Measurements from ENCODE around the gene FAM50B.

Gene FAM50B

DNA sequence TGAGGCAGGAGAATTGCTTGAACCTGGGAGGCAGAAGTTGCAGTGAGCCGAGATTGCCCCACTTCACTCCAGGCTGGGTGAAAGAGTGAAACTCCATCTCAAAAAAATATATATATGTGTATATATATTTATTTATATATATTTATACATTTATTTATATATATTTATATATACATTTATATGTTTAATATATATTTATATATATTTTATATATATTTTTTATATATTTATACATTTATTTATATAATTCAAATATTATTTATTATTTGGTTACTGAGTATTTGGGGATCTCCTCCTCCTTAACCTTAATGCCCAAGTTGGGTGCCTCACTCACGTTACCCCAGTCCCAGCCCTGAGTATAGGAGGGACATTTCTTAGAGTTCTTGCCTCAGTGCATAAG is 2.7 kb downstream of the FAM50B start:
- TF ChIP-seq, protein P1, sequence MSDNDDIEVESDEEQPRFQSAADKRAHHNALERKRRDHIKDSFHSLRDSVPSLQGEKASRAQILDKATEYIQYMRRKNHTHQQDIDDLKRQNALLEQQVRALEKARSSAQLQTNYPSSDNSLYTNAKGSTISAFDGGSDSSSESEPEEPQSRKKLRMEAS (IDR thresholded peaks at IDR 0.05), result no peak
- no peak for TF ChIP-seq EGR1 (IDR thresholded peaks at IDR 0.05)
- no peak for TF ChIP-seq REST (IDR thresholded peaks at IDR 0.05; ENCODE audit: low read depth)
- no peak for TF ChIP-seq FOXM1 (IDR thresholded peaks at IDR 0.05; ENCODE audit: borderline replicate concordance, low read depth)

GRCh38 chr6:3852391-3852790 is 3.2 kb downstream of the FAM50B start:
- TF ChIP-seq CEBPB (IDR thresholded peaks at IDR 0.05) (no peak), EGR1 (IDR thresholded peaks at IDR 0.05) (no peak), TEAD4 (IDR thresholded peaks at IDR 0.05) (no peak), NFIC (IDR thresholded peaks at IDR 0.05) (no peak), USF1 (IDR thresholded peaks at IDR 0.05) (no peak), TCF12 (IDR thresholded peaks at IDR 0.05; ENCODE audit: low read depth) (no peak), CREB1 (IDR thresholded peaks at IDR 0.05; ENCODE audit: low read depth) (no peak), RAD21 (IDR thresholded peaks at IDR 0.05; ENCODE audit: low read depth) (no peak), TAF1 (IDR thresholded peaks at IDR 0.05; ENCODE audit: low read depth) (no peak), ZBTB7A (IDR thresholded peaks at IDR 0.05; ENCODE audit: low read depth) (no peak), YY1 (IDR thresholded peaks at IDR 0.05; ENCODE audit: low read depth) (no peak), EP300 (IDR thresholded peaks at IDR 0.05; ENCODE audit: borderline replicate concordance) (no peak), REST (IDR thresholded peaks at IDR 0.05; ENCODE audit: low read depth) (no peak)

- TF ChIP-seq YY1 (IDR thresholded peaks at IDR 0.05; ENCODE audit: low read depth), result no peak
- TF ChIP-seq TCF12 (IDR thresholded peaks at IDR 0.05; ENCODE audit: low read depth), result no peak
- no peak for TF ChIP-seq EGR1 (IDR thresholded peaks at IDR 0.05)
- TF ChIP-seq REST (IDR thresholded peaks at IDR 0.05; ENCODE audit: low read depth), result no peak
- TF ChIP-seq TEAD4 (IDR thresholded peaks at IDR 0.05), result no peak
- no peak for TF ChIP-seq EP300 (IDR thresholded peaks at IDR 0.05; ENCODE audit: borderline replicate concordance)
- no peak for TF ChIP-seq FOXM1 (IDR thresholded peaks at IDR 0.05; ENCODE audit: borderline replicate concordance, low read depth)
- TF ChIP-seq ZBTB7A (IDR thresholded peaks at IDR 0.05; ENCODE audit: low read depth), result no peak
- no peak for TF ChIP-seq CEBPB (IDR thresholded peaks at IDR 0.05)
- TF ChIP-seq TAF1 (IDR thresholded peaks at IDR 0.05; ENCODE audit: low read depth), result no peak
- no peak for TF ChIP-seq RAD21 (IDR thresholded peaks at IDR 0.05; ENCODE audit: low read depth)
- no peak for TF ChIP-seq NFIC (IDR thresholded peaks at IDR 0.05)
- no peak for TF ChIP-seq CREB1 (IDR thresholded peaks at IDR 0.05; ENCODE audit: low read depth)
- no peak for TF ChIP-seq USF1 (IDR thresholded peaks at IDR 0.05)
These were observed 6.7 kb downstream of the FAM50B start for GRCh38 chr6:3855866-3856265.

GRCh38 chr6:3856576-3856975 is 7.4 kb downstream of the FAM50B start:
- TF ChIP-seq, protein P1 (IDR thresholded peaks at IDR 0.05), result no peak
- no peak for TF ChIP-seq TCF12 (IDR thresholded peaks at IDR 0.05; ENCODE audit: low read depth)
- TF ChIP-seq REST (IDR thresholded peaks at IDR 0.05; ENCODE audit: low read depth), result no peak
- no peak for TF ChIP-seq EGR1 (IDR thresholded peaks at IDR 0.05)
- no peak for TF ChIP-seq ZBTB7A (IDR thresholded peaks at IDR 0.05; ENCODE audit: low read depth)

Data from Ishikawa (cell line).